ENCODE measurements around the gene FHOD3. TPM values are rescaled to one million over a fixed set of nuclear protein-coding genes. Genes with fewer than 3 reads are reported as not detected.

The FHOD3 gene
- total and polyA plus RNA-seq, 2 of the 4 experiments (the other 2 are of a cell fraction), result 14.6 to 16.0 TPM

GRCh38 chr18:36300211-36300610 lies 2.7 kb downstream of the FHOD3 start:
- Histone ChIP-seq H2BK15ac (ENCODE audit: low read depth, low read length) (no peak overlapping the region), H3K14ac (replicated peaks; ENCODE audit: low read depth, low read length) (no peak overlapping the region), H2AK5ac (ENCODE audit: low read depth, low read length) (no peak overlapping the region), H3K36me3 (ENCODE audit: control insufficient read depth, insufficient read depth, low read length) (no peaks in the 10 kb centered on the region), H3K4me3 (ENCODE audit: insufficient read depth, low read depth, low read length) (no peak overlapping the region), H2AK9ac (replicated peaks; ENCODE audit: low read depth, low read length, poor library complexity) (no peak overlapping the region), H3K18ac (ENCODE audit: low read depth, low read length) (no peak overlapping the region), H2BK20ac (ENCODE audit: low read depth, low read length) (no peak overlapping the region), H3K9me1 (ENCODE audit: insufficient read depth, low read length) (peaks cover 18% of the 10 kb centered on the region), H2BK5ac (ENCODE audit: low read depth, low read length, poor library complexity, severe bottlenecking) (no peak overlapping the region), H4K91ac (ENCODE audit: insufficient read depth, low read depth, low read length) (no peak overlapping the region), H3K4me1 (ENCODE audit: control insufficient read depth, insufficient read depth, low read length) (peaks cover 9% of the 10 kb centered on the region), H2AFZ (replicated peaks; ENCODE audit: low read length, poor library complexity) (no peak overlapping the region), H2BK120ac (ENCODE audit: low read depth, low read length) (no peak overlapping the region), H3K79me1 (ENCODE audit: low read depth in 1 of 2, low read length in 2 of 2) (peaks cover 3 to 34% of the 10 kb centered on the region in 2 experiments; a peak in 2 of 4 replicates), H3K23ac (ENCODE audit: low read depth, low read length) (no peak overlapping the region), H3K9ac (ENCODE audit: low read depth, low read length) (no peak overlapping the region), H3K4me2 (ENCODE audit: low read depth, low read length) (no peak overlapping the region), H4K5ac (ENCODE audit: low read depth, low read length) (no peak overlapping the region), H3K27ac (ENCODE audit: insufficient read depth, low read length) (no peak overlapping the region), H3K9me3 (ENCODE audit: control insufficient read depth, insufficient read depth, low read length) (no peaks in the 10 kb centered on the region), H3K4ac (ENCODE audit: low read depth, low read length) (no peak overlapping the region), H3K27me3 (ENCODE audit: control insufficient read depth, insufficient read depth, low read length) (no peaks in the 10 kb centered on the region; the same call in 1 of the 2 replicates), H3K56ac (ENCODE audit: extremely low read depth, insufficient read depth, low read length) (no peak overlapping the region), H4K8ac (ENCODE audit: low read depth in 2 of 2, low read length in 2 of 2) (no peak overlapping the region), H4K20me1 (ENCODE audit: insufficient read depth, low read length) (no peaks in the 10 kb centered on the region)
- 100% methylated on average over 2 of the region's 6 CpGs; no CpG with 5 or more reads in 1 of the 2 experiments for WGBS, 2 experiments (ENCODE audit: extremely low coverage in 2 of 2, insufficient read length in 1 of 2)
- intact Hi-C loops (cut with micrococcal nuclease) (no loop called here), in situ Hi-C loops (cut with MboI; ENCODE audit: low sequenced_read_pairs) (no loop called here), dilution Hi-C loops (cut with HindIII; ENCODE audit: low sequenced_read_pairs, unreplicated experiment) (no loop called here)
- no peak for DNase-seq
- POLR2A ChIA-PET (ENCODE audit: unreplicated experiment), result no interaction called here
- no peak for ATAC-seq (ENCODE audit: low read depth)
- no peak for TF ChIP-seq FOS (IDR thresholded peaks at IDR 0.05; ENCODE audit: low read depth, low read length)
- BruUV-seq (replicated peaks), result no TSS peak
- CTCF ChIA-PET, result no interaction called here

Measured in IMR-90 (cell line).